ENCODE data around the gene NGFR.

The NGFR gene

GRCh38 chr17:49494986-49495841 is at the start of gene NGFR:
Gene NGFR, plus strand, starts transcription at chr17:49495293. Its CDS starts 125 bp downstream, at chr17:49495418.
- peaks cover 34% of the 10 kb centered on the region for H3K4me1 Mint-ChIP-seq (ENCODE audit: low read depth)
- H3K36me3 Mint-ChIP-seq (ENCODE audit: low read depth), result no peaks in the 10 kb centered on the region
- H3K9me3 Mint-ChIP-seq, result no peaks in the 10 kb centered on the region
- intact Hi-C loops (cut with micrococcal nuclease), result no loop called here
- peaks cover 92% of the 10 kb centered on the region for H3K27me3 Mint-ChIP-seq
- H3K27ac Mint-ChIP-seq, result no peak within 1 kb of the TSS
- H3K4me3 Mint-ChIP-seq, result peak within 1 kb of the TSS; percentile 87

- H3K27ac Mint-ChIP-seq, result no peak overlapping the region
- no peaks in the 10 kb centered on the region for H3K9me3 Mint-ChIP-seq
- no peaks in the 10 kb centered on the region for H3K36me3 Mint-ChIP-seq (ENCODE audit: low read depth)
- peaks cover 6% of the 10 kb centered on the region for H3K4me1 Mint-ChIP-seq (ENCODE audit: low read depth)
- no peak overlapping the region for H3K4me3 Mint-ChIP-seq
- intact Hi-C loops (cut with micrococcal nuclease), result no loop called here
- peaks cover 40% of the 10 kb centered on the region for H3K27me3 Mint-ChIP-seq
These were observed 49.5 kb upstream of the NGFR start for GRCh38 chr17:49445591-49445990.

GRCh38 chr17:49447628-49448302 is 47.3 kb upstream of the NGFR start:
- Mint-ChIP-seq H3K27ac (no peak overlapping the region), H3K9me3 (no peaks in the 10 kb centered on the region), H3K27me3 (peaks cover 21% of the 10 kb centered on the region), H3K4me1 (ENCODE audit: low read depth) (peaks cover 22% of the 10 kb centered on the region), H3K36me3 (ENCODE audit: low read depth) (no peaks in the 10 kb centered on the region), H3K4me3 (no peak overlapping the region)
- intact Hi-C loops (cut with micrococcal nuclease), result no loop called here

GRCh38 chr17:49450181-49450580 is 44.9 kb upstream of the NGFR start:
- Mint-ChIP-seq H3K27ac (no peak overlapping the region), H3K9me3 (no peaks in the 10 kb centered on the region), H3K36me3 (ENCODE audit: low read depth) (no peaks in the 10 kb centered on the region), H3K4me1 (ENCODE audit: low read depth) (peaks cover 22% of the 10 kb centered on the region), H3K27me3 (peaks cover 32% of the 10 kb centered on the region), H3K4me3 (no peak overlapping the region)
- intact Hi-C loops (cut with micrococcal nuclease), result no loop called here

GRCh38 chr17:49450735-49451134 is 44.4 kb upstream of the NGFR start:
- no peaks in the 10 kb centered on the region for H3K9me3 Mint-ChIP-seq
- H3K27me3 Mint-ChIP-seq, result peaks cover 34% of the 10 kb centered on the region
- peak overlapping the region; percentile 30 for H3K27ac Mint-ChIP-seq
- H3K4me3 Mint-ChIP-seq, result no peak overlapping the region
- no peaks in the 10 kb centered on the region for H3K36me3 Mint-ChIP-seq (ENCODE audit: low read depth)
- intact Hi-C loops (cut with micrococcal nuclease), result no loop called here
- H3K4me1 Mint-ChIP-seq (ENCODE audit: low read depth), result peaks cover 22% of the 10 kb centered on the region

GRCh38 chr17:49452201-49452600 is 42.9 kb upstream of the NGFR start:
- H3K4me3 Mint-ChIP-seq, result no peak overlapping the region
- no peaks in the 10 kb centered on the region for H3K36me3 Mint-ChIP-seq (ENCODE audit: low read depth)
- peaks cover 43% of the 10 kb centered on the region for H3K27me3 Mint-ChIP-seq
- H3K27ac Mint-ChIP-seq, result no peak overlapping the region
- H3K9me3 Mint-ChIP-seq, result no peaks in the 10 kb centered on the region
- H3K4me1 Mint-ChIP-seq (ENCODE audit: low read depth), result peaks cover 31% of the 10 kb centered on the region
- intact Hi-C loops (cut with micrococcal nuclease), result no loop called here

GRCh38 chr17:49452661-49453060 is 42.4 kb upstream of the NGFR start:
- no peaks in the 10 kb centered on the region for H3K36me3 Mint-ChIP-seq (ENCODE audit: low read depth)
- H3K4me3 Mint-ChIP-seq, result no peak overlapping the region
- intact Hi-C loops (cut with micrococcal nuclease), result no loop called here

GRCh38 chr17:49454050-49454449 is 41.0 kb upstream of the NGFR start:
- Mint-ChIP-seq H3K27me3 (peaks cover 55% of the 10 kb centered on the region), H3K4me3 (no peak overlapping the region), H3K36me3 (ENCODE audit: low read depth) (no peaks in the 10 kb centered on the region), H3K4me1 (ENCODE audit: low read depth) (peaks cover 31% of the 10 kb centered on the region), H3K9me3 (no peaks in the 10 kb centered on the region), H3K27ac (no peak overlapping the region)
- intact Hi-C loops (cut with micrococcal nuclease), result no loop called here

More at GRCh38 chr17:49452661-49453060, 42.4 kb upstream of the NGFR start:
- Mint-ChIP-seq H3K9me3 (no peaks in the 10 kb centered on the region), H3K4me1 (ENCODE audit: low read depth) (peaks cover 31% of the 10 kb centered on the region), H3K27ac (no peak overlapping the region), H3K27me3 (peaks cover 47% of the 10 kb centered on the region)

GRCh38 chr17:49455272-49455861 is 39.7 kb upstream of the NGFR start:
- intact Hi-C loops (cut with micrococcal nuclease), result no loop called here
- Mint-ChIP-seq H3K27ac (no peak overlapping the region), H3K4me1 (ENCODE audit: low read depth) (peaks cover 28% of the 10 kb centered on the region), H3K36me3 (ENCODE audit: low read depth) (no peaks in the 10 kb centered on the region), H3K9me3 (no peaks in the 10 kb centered on the region), H3K4me3 (no peak overlapping the region), H3K27me3 (peaks cover 68% of the 10 kb centered on the region)

GRCh38 chr17:49456183-49456965 is 38.7 kb upstream of the NGFR start:
- H3K4me1 Mint-ChIP-seq (ENCODE audit: low read depth), result peaks cover 19% of the 10 kb centered on the region
- no peaks in the 10 kb centered on the region for H3K9me3 Mint-ChIP-seq
- no peak overlapping the region for H3K27ac Mint-ChIP-seq
- H3K4me3 Mint-ChIP-seq, result no peak overlapping the region
- H3K27me3 Mint-ChIP-seq, result peaks cover 75% of the 10 kb centered on the region
- intact Hi-C loops (cut with micrococcal nuclease), result no loop called here
- H3K36me3 Mint-ChIP-seq (ENCODE audit: low read depth), result no peaks in the 10 kb centered on the region

- Mint-ChIP-seq H3K9me3 (no peaks in the 10 kb centered on the region), H3K27me3 (peaks cover 78% of the 10 kb centered on the region), H3K4me3 (no peak overlapping the region), H3K27ac (no peak overlapping the region), H3K4me1 (ENCODE audit: low read depth) (peaks cover 9% of the 10 kb centered on the region), H3K36me3 (ENCODE audit: low read depth) (no peaks in the 10 kb centered on the region)
- intact Hi-C loops (cut with micrococcal nuclease), result no loop called here
These were observed 37.2 kb upstream of the NGFR start for GRCh38 chr17:49457564-49458535.

GRCh38 chr17:49459401-49459984 is 35.6 kb upstream of the NGFR start:
- no peaks in the 10 kb centered on the region for H3K36me3 Mint-ChIP-seq (ENCODE audit: low read depth)
- peaks cover 80% of the 10 kb centered on the region for H3K27me3 Mint-ChIP-seq
- no peak overlapping the region for H3K27ac Mint-ChIP-seq
- H3K4me3 Mint-ChIP-seq, result no peak overlapping the region
- intact Hi-C loops (cut with micrococcal nuclease), result no loop called here
- peaks cover 9% of the 10 kb centered on the region for H3K4me1 Mint-ChIP-seq (ENCODE audit: low read depth)
- peaks cover 8% of the 10 kb centered on the region for H3K9me3 Mint-ChIP-seq

Measured in dendritic cell treated with granulocyte-macrophage colony-stimulating factor and Interleukin-4, amounts not matched to agents 40 ng/mL and 50 ng/mL, for 4 days (primary cell).